CD4-positive, alpha-beta T cell treated with Interleukin-15 for 1 hour (primary cell): ENCODE measurements around the gene HDHD3.
A peak's percentile ranks its signal among the peaks of the same experiment; 100 is the strongest.
"Not testable (repeated sequence)": the region's sequence is repeated elsewhere in the genome, so short reads cannot be mapped to it uniquely, and the experiment has no call there.

Experiments
- DNase-seq: peaks from one replicate; pipeline ENCODE4 v3.0.0-alpha.2; 2020

The HDHD3 gene

GRCh38 chr9:113388833-113389232, 12.0 kb upstream of the HDHD3 start:
- no peak for DNase-seq

- DNase-seq: no peak
Observed at GRCh38 chr9:113387560-113388230, 10.9 kb upstream of the HDHD3 start.

GRCh38 chr9:113386571-113387393, 10.0 kb upstream of the HDHD3 start:
- no peak for DNase-seq

- DNase-seq: no peak
Observed at GRCh38 chr9:113381909-113382411, 5.2 kb upstream of the HDHD3 start.

- not testable (repeated sequence) for DNase-seq
Observed at GRCh38 chr9:113381441-113381840, 4.7 kb upstream of the HDHD3 start.

GRCh38 chr9:113380869-113381378, 4.1 kb upstream of the HDHD3 start:
- no peak for DNase-seq

- not testable (repeated sequence) for DNase-seq
Observed at GRCh38 chr9:113379829-113380210, 3.0 kb upstream of the HDHD3 start.

GRCh38 chr9:113379094-113379828, 2.5 kb upstream of the HDHD3 start:
- DNase-seq: not testable (repeated sequence)

GRCh38 chr9:113375057-113376023, 1.4 kb downstream of the HDHD3 start:
- no peak for DNase-seq

- DNase-seq: no peak
Observed at GRCh38 chr9:113373676-113374392, 3.0 kb downstream of the HDHD3 start.

GRCh38 chr9:113373256-113373655, 3.5 kb downstream of the HDHD3 start:
- DNase-seq: no peak

- no peak for DNase-seq
Observed at GRCh38 chr9:113372059-113372458, 4.7 kb downstream of the HDHD3 start.

GRCh38 chr9:113370806-113371325, 5.9 kb downstream of the HDHD3 start:
- DNase-seq: no peak

GRCh38 chr9:113369855-113370140, 7.0 kb downstream of the HDHD3 start:
- no peak for DNase-seq

GRCh38 chr9:113368982-113369854, 7.6 kb downstream of the HDHD3 start:
- DNase-seq: no peak

GRCh38 chr9:113368348-113368981, 8.3 kb downstream of the HDHD3 start:
- no peak for DNase-seq

- peak; percentile 29 for DNase-seq
Observed at GRCh38 chr9:113365652-113366051, 11.1 kb downstream of the HDHD3 start.

GRCh38 chr9:113364951-113365350, 11.8 kb downstream of the HDHD3 start:
- no peak for DNase-seq

- DNase-seq: no peak
Observed at GRCh38 chr9:113363336-113363735, 13.4 kb downstream of the HDHD3 start.
